GM12865 (cell line): ENCODE data around the gene PALLD.

Source experiments
- DNase-seq: peaks from one replicate; pipeline ENCODE4 v3.0.0; 2010; ENCODE audit warnings: low read depth
- H3K4me3 ChIP-seq: 2 replicates; pipeline ENCODE4 v1.5.1; 2011; ENCODE audit warnings: mild to moderate bottlenecking, low read depth, low read length, control low read depth
- CTCF ChIP-seq: IDR thresholded peaks from 2 replicates; pipeline ENCODE4 v1.5.1; 2011; ENCODE audit warnings: low read length, control low read depth, low read depth, inconsistent platforms; ENCODE audit not compliant: insufficient read depth; ENCODE audit errors: missing control alignments

The PALLD gene

GRCh38 chr4:168732714-168733113, 235.9 kb downstream of the PALLD start:
- TF ChIP-seq CTCF: no peak
- no peak for DNase-seq
- H3K4me3 ChIP-seq: no peak overlapping the region

GRCh38 chr4:168734703-168735678, 238.1 kb downstream of the PALLD start:
- H3K4me3 ChIP-seq: no peak overlapping the region
- DNase-seq: no peak
- no peak for TF ChIP-seq CTCF

- TF ChIP-seq CTCF: no peak
- H3K4me3 ChIP-seq: no peak overlapping the region
- DNase-seq: no peak
Observed at GRCh38 chr4:168735735-168736134, 238.9 kb downstream of the PALLD start.

DNA sequence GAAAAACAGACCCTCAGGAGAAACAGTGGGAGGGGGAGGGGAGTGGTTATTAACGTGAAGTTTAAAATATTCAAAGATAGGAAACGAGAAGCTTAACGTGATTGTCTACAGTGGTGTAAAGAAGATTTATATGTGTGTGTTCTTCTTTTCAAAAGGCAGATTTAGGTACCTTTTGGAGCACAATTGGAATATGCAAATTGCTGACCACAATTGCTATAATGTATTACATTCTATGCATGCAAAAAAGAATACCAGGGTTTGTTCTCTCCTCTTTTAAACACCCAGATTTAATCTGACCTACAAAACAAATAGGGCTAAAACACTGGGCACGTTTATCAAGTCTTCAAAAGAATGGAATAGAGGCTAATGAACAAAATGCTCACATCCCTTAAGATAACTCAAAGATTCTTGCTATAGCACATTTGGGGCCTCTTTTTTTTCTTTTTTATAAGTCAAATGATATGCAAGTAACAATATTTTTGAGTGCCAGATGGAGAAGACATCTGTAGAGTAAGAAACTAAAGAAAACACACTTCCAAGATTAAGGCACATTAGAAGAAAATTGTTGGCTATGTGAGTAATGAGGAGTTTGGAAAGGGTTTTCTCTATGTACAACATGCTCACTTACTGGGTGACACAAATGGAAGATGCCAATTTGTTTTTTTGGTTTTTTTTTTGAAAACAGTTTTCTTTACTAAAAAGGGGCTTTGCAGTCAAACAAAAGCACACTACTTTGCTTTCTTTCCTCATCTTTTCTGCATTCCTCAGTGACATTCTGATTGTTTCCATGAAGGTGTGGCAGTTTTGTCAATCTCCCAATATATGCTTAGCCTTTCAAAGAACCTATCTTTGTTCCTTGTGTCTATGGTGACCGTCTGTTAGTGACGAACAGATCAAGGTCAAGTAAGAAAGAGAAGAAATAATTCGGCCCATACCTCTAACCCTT, 240.3 kb downstream of the PALLD start:
- H3K4me3 ChIP-seq: no peak overlapping the region
- TF ChIP-seq CTCF: no peak
- no peak for DNase-seq

DNA sequence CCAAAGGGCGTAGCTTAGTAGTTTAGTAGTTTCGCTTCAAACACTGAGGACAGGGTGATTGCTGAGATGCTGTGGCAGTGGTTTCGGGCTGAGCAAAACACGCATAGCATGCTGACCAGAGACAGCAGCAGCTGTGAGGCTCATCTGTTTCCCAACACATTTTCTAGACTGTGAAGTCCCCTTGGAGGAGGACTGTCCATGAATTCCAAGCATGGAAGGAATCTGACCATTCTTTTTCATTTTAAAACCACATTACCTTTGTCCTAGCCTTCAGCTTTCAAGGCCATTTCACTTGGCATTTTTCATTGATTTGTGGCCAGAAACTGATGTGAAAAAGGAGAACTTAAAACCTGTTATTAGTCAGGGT, 240.9 kb downstream of the PALLD start:
- no peak for DNase-seq
- H3K4me3 ChIP-seq: no peak overlapping the region
- TF ChIP-seq CTCF: no peak

GRCh38 chr4:168739886-168740285, 243.0 kb downstream of the PALLD start:
- TF ChIP-seq CTCF: no peak
- H3K4me3 ChIP-seq: no peak overlapping the region
- no peak for DNase-seq
